ENCODE measurements around the gene ARX.

Gene ARX

DNA sequence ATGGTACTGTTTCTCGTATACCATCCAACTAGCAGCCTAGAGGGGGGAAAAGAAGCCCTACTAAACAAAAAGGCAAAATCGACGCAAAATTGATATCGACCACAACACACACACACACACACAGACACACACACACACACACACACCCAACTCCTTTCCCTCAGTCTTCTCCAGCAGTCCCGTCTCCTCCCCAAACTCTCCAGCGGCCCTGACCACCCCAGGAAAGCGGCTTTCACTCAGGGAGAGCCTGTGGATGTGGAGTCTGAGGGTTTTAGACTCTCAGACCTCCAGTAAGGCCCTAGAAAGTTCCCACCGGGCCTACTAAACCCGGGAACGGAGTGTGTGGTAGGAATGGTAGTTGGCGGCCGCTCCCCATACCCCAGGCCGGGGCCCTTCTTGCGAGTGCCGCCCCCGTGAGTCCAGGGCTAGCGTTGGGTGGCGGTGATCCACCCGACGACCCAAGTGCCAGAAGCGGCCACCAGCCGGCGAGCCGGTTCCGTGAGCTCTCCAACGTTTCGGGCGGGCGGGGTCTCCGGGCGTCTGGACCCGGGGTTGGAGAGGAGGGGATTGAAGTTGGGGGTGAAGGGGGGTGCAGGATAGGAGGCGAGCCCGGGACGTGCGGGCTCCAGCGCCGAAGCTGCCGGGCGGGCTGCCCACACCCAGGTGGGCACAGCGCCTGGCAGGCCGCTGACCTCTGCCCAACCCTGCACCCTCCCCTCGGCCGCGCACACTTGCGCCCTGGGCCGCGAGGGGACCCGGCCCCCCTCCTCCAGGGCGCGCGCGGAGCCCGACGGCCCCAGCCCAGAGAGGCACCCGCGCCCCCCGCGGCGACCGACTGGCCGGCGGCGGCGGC, 13.7 kb downstream of the ARX start:
- no peak for DNase-seq (ENCODE audit: low spot score)

DNA sequence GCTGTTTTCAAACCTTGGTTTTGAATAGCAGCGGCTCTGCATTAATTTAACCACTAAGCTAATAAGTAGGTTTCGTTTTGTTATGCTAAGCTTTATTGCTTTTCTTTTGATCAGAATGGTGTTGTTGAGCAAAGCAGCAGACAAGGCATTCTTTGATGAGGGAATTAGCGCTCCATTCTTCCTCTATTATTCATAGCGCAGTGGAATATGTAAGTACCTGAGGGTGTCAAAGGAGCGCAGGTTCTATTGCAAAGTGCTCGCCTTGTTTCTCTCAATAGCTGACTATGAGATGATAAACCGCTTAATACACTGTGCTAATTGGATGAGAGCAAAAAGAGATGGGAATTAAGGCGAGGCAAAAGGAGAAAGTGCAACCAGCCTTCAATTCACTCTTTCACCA, 16.3 kb downstream of the ARX start:
- no peak for DNase-seq (ENCODE audit: low spot score)

DNA sequence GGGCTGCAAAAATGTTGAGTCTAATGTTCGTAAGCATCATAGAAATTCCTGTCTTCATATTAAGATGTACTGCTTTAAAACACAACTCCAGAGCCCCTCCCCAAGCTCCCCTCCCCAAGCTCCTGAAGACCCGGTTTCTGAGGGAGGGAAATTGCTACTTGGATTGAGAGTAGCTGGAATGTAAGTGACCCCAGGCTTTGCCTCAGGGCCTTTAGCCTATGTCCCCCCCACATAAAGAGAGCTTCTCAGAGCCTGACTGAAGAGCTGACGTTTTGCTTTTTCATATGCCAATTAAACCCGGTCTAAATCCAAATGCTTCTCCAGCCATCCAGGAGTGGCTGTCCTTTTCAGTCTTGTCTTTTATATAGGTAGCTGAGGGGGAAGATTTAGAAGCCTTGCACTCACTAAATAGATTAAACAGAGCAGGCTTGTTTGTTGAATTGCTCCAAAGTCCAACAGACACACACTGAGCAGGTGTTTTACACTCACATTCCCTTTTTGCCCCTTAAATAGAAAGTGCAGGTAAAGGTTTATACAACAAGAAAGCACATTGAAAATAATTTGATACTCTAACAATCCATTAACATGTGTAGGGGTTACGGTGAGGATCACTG, 19.6 kb downstream of the ARX start:
- no peak for DNase-seq (ENCODE audit: low spot score)

DNA sequence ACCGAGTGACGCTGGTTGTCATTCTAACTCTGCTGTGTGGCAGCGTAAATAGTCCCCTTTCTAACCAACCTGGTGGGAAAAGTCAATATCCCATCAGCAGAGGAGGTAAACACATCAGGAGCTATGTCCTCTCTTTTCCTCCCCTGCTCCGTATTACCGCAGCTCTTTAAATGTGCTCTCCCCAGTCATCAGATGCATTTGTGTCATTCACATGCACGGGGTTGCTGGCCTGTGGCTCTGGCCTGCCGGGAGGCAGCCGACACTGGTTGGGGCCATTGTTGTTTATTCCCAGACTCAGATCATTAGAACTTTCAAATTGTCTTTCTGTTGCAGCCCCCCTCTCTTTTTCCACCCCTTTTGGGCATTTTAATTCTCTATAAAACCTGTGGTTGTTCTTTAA, 21.9 kb downstream of the ARX start:
- DNase-seq (ENCODE audit: low spot score) = no peak

DNA sequence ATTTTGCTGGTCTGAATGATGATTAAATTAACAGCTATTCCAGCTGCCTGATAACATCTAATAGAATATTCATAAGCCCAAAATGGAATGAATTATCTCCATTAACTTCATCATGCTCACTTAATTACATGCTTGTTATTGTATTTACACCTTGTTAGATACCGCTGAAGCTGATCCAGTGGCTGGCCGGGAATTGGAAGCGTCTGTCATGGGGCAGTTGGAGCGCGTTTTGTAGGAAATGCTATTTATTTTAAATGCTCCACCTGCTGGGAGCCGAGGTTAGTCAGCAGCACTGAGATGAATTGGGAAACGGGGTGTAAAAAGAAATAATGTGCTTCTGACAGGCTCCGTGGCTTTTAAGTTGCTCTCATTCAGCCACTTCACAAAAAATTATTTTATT, 25.2 kb downstream of the ARX start:
- DNase-seq (ENCODE audit: low spot score) = no peak

DNA sequence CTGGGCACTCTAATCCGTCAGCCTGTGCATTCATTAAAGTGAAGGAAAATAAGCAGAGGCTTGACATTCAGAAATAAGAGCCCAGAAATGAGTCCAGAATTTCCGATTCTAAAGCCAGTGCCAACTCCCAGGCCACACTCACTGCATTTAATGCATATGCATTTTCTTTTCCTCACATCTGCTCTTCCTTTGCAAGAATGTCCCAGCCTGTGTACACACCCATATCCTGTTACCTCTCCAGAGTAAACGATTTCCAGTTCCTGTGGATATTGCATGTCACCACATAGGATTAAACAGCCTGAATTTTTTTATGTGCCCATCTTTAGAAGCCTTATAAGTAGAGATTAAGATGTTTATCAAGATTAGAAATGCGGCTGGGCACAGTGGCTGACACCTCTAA, 27.5 kb downstream of the ARX start:
- no peak for DNase-seq (ENCODE audit: low spot score)

DNA sequence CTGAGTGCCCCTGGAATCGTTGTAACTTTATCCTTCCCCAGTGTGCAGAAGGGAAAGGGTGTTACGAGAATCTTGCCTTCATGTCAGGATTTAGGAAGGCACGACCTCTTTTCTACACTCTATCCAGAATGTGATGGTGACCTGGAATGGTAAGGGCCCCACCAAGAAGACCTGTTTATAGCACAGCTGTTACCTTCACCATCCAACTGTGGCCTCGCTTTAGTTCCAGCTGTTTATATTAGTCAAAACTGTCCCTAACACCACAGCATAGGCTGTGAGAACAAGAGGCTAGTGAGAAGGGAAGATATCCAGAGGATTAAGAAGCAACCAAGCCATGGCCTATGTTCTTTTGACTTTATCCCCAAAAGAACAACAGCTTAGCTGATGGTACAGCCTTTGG, 28.0 kb downstream of the ARX start:
- DNase-seq (ENCODE audit: low spot score) = no peak

DNA sequence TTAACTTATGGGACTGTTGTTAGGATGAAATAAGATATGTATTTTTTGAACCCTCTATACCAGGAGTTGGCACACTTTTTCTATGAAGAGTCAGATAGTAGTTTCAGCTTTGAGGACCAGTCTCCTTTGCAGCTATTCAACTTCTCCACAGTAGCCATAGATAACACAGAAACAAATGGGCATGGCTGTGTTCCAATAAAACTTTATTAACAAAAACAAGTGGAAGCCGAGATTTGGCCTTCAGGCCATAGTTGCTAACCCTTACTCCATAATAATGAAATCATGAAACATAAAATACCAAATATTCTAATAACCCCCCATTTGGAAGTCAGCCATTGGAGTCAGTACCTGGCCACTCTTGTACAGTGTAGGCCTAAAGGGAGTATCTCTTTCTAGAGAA, 30.6 kb downstream of the ARX start:
- no peak for DNase-seq (ENCODE audit: low spot score)

DNA sequence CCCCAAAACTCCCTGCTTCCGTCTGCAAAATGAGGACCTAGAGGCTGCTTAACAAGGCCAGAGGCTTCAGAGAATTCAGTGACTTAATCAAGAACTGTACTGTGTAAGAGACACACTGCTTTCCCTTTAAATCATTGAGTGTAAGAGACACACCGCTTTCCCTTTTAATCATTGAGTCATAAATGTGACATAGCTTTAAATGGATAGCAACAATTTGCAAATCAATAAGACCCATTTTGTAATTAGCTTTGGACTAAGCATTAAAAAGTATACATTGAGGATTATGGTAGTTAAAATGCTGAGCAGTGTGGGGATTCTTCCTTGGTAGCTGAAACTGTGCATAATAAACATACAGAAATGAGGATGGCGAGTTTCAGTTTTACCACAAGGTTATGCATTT, 31.8 kb downstream of the ARX start:
- no peak for DNase-seq (ENCODE audit: low spot score)

DNA sequence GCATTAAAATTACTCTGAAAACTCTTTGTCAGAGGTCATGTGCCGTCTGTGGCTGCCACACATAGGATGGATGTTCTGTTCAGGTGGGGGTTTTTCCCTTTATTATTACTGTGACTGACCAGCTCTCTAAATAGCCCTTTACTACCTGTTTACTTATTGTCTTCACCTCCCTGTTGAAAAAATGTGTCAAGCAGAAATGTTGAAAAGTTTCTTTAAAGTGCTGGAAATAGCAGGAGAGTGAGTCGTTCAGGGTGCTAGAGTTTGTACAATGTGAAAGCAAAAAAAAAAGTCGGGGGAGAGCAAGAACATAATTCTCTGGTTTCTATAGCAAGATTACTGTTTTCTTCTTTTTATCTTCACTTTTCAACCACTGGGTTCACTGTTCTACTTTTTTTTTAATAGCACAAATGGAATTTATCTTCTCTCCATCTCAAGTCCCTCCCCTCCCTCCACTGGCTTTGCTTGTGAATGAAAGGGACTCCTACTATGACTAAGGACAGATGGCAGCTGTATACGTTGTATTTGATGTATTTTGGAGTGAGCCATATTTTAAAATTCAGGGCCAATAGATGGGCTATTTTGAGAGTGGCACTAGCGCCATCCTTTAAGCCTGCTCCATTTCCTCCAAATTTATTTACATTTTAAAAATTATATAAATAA, 33.3 kb downstream of the ARX start:
- DNase-seq (ENCODE audit: low spot score) = no peak

DNA sequence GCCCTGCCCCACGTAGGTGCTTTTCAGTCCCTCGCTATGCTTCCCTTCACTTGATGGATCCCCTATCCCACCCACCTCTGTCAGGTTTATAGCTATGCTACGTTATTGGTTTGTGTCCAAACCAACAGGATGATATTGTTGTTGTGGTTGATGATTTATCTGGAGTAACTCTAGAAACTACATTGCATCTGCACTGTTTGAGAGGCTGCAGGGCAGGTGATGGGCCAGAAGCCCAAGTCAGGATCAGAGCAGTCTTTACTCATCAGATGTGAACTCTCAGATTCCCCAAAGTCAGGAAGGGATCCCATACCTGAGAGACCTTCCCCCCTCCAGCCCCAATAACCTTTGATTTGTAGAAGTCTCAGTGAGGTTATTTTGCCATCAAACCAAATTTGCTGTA, 34.7 kb downstream of the ARX start:
- DNase-seq (ENCODE audit: low spot score) = no peak

DNA sequence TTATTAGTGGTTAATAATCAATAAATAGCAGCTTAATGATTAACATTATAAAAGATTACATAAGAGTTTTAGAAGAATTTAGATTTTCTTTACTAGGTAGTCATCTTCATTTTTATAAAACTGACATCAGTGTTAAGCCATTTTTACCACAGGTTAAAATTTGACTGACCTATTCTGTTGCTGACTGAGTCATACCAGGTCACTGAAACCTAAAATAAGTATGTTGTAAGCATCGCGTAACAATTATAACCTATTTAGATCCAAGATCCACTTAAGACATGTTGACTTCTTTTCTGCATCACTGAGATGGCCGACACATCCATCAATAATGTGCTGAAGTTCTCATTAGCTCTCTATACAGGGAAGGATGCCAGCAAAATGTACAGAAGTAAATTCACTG, 36.7 kb downstream of the ARX start:
- no peak for DNase-seq (ENCODE audit: low spot score)

DNA sequence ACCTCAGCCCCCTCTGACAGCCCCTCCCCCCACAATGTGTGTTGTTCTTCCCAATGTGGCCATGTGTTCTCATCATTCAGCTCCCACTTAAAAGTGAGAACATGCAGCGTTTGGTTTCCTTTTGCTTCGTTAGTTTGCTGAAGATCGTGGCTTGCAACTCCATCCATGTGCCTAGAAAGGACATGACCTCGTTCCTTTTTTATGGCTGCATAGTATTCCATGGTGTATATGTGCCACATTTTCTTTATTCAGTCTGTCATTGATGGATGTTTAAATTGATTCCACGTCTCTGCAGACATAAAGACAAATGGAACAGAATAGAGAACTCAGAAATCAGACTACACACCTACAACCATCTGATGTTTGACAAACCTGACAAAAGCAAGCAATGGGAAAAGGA, 46.0 kb downstream of the ARX start:
- DNase-seq (ENCODE audit: low spot score) = no peak

DNA sequence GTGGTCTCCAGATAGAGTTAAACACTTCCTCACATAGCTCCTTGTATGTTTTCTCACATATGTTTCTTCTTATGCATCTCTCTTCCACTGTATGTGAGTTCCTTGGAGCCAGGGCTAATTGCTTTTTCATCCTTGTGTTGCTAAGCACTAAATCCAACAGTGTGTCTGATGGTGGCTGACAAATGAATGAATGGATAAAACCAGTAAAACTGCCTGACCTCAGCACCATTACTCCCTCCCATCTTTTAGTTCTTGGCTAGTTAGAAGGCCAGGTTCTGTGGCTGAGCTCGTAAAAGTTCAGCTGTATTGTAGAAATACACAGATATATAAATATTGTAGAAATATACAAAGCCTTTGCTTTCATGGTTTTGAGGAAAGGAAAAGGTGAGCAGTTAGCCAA, 50.4 kb downstream of the ARX start:
- DNase-seq (ENCODE audit: low spot score) = no peak

DNA sequence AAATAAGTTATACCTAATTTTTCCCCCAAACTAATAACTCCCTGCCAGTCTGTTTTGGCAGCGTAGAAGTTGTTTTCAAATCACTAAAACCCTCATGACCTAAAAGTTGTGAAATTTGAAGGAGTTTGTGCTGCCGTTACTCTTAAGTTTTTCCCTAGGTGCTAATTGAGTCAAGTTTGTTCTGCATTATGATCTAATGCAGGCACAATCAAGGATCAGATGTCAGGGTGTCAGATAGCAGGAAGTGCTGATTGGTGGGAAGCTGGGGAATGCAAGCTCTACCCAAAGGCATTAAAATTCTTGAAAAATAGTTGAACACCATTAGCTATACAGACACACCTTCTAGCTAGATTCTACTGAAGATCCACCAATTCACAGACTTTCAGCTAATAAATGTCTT, 51.9 kb downstream of the ARX start:
- DNase-seq (ENCODE audit: low spot score) = no peak

DNA sequence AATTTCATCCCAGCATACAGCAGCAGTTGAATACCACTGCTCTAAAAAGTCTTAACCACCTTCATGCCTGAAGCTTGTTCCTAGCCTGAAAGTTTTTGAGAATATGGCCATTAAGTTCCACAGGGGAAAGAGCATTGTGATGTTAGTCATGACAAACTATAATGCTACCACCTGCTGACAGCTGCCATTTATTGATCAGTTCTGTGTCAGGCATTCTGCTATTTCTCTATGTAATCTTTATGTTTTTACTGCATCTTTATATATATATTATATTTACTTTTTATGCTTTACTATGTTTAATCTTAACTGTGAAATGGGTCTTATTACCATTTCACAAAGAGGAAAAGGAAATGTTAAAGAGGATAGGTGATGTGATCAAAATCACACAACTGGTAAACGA, 54.0 kb downstream of the ARX start:
- DNase-seq (ENCODE audit: low spot score) = no peak

DNA sequence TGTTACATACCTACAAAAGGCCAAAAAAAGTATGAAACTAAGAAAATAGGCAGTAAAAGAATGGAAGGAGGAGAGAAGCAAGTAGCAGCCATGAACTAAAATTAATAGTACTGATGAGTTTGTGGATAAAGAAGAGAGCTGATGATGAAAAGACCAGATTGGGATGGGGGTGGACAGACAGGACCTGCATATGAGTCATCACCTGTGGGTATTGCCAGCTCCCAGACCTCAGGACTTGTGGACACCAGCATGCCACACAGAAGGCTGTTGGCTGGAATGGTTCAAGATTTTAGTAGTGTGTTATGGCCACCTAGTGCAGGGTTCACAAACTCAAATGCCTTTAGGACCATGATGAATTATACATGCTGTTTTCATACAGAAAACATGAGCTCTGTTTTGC, 58.9 kb downstream of the ARX start:
- DNase-seq (ENCODE audit: low spot score) = no peak

DNA sequence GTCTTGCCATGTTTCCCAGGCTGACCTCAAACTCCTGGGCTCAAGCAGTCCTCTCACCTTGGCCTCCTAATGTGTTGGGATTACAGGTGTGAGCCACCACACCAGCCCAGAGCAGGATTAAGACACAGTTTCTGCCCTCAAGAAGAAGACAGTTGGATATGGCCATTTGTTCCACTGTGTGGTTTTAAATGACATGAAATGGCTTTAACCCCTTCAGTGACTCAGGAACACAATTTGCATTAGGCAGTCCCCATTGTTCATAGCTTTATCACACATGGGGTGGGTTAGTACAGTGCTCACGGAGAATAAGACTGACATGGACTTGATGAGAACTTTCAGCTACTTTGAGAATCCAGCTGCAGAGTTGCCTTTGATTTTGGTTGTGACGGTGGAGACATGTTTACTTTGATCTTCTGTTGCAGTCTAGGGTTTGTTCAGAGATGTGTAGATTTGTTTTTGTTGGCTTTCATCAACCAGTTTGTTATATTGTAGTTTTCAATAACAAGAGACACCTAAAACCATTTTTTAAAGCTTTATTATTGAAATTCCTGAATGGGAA, 60.3 kb downstream of the ARX start:
- DNase-seq (ENCODE audit: low spot score) = no peak

DNA sequence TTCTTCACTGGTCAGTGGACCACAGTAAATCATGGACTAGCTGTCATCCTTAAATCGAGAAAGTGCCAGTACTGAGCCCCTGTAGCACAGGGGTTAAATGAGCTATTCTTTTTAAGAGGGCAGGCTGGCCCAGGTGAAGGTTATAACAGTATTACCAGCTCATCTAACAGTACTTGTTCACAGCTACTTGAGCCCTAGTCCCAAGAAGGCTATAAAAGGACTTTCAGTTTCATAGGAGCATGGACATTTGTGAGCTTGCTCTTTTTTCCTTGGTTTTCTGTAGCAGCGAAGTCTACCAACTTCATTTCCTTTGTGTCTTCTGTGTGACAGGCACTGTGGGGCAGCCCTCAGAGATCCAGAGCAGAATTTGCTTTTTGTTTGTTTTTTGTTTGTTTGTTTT, 61.0 kb downstream of the ARX start:
- no peak for DNase-seq (ENCODE audit: low spot score)
